ENCODE results near the gene MSX1.

Gene MSX1

DNA sequence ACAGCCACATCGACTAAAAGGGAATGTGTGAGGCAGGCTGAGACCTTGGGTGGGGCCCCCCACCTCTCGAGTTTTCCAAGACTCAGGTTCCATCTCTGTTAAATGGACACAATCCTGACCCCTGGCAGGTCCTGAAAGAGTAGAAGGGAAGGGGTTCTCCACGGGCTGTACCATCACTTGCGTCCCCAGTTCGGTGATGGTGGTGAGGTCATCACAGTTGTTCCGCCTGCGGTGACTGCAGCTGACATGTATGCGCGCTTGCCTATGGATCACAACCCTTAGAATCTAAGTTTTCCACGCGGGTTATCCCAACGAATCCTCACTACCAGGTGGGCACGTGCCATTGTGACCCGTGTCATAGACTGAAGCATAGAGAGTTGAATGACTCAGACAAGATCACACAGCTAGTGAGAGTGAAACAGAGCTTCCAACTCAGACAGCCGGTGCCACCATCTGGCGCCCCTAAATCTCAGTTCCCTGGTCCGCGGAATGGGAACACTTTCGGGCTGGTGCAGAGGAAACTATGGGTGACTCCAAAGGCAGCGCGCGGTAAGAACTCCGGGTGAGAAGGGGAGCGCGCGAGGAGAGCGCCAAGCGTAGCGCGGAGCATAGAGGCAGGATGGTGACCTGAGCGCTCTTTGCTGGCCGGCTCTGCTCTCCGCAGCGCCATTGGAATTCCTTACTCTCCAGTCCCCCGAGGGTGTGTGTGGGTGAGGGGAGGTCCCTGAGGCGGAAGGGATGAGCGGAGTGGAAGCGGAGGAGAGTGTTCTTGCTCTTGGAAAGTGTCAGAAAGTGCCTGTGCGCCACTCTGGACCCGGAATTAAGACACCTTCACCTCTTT, 10.5 kb downstream of the MSX1 start:
- DNase-seq (ENCODE audit: low read depth) = no peak

GRCh38 chr4:4870576-4871241, 11.2 kb downstream of the MSX1 start:
- no peak for DNase-seq (ENCODE audit: low read depth)

DNA sequence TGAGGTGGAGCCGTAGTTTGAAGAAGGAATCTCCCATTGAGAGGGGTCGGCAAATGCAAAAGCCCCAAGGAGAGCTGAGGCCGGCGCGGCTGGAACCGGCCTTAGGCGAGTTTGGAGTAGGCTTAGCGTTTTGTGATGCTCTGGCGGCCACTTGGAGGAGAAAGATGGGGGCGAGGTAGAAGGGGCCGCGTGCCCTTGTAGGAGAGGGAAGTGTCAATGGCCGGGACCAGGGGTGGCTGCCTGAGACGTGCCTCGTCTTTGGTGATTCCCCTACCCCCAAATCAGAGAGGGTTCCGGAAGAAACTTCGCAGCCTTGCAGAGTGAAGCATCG, 11.7 kb downstream of the MSX1 start:
- no peak for DNase-seq (ENCODE audit: low read depth)

DNA sequence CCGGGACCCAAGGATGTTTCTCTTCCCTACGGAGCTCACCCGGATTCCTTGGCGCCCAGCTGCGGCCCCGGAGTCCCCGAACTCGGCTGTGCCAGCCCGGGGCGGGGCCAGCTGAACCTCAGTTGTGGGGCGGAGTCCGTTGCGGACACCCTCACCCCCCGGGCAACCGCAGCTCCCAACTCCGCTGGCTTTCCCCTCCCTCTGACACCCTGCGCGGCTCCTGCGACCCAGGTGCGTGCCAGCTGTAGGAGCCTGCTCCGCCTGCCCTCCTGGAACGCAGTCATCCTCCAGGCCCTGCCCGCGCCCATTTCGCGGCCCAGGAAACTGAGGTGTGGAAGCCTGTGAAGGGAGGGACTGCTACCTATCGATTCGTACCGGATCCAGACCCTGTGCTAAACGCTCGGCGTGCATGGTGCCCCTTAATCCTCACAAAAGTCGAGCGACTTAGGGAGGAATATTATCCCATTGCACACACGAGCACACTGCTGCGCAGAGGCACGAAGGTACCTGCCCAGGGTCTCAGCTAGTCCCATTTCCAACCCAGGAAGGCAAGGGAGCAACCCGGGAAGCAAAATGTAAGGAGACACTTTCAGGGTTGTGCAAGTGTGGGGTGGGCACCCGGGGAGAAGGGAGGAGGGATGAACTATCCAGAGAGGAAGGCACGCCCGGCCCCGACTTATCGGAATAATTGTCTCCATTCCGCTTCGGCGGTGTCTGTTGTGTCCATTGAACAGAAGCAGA, 12.3 kb downstream of the MSX1 start:
- DNase-seq (ENCODE audit: low read depth) = no peak

- DNase-seq (ENCODE audit: low read depth) = no peak
These were observed 12.9 kb downstream of the MSX1 start for GRCh38 chr4:4872314-4872903.

GRCh38 chr4:4873203-4873602, 13.7 kb downstream of the MSX1 start:
- DNase-seq (ENCODE audit: low read depth) = no peak

- DNase-seq (ENCODE audit: low read depth) = no peak
These were observed 14.8 kb downstream of the MSX1 start for GRCh38 chr4:4874254-4874653.

DNA sequence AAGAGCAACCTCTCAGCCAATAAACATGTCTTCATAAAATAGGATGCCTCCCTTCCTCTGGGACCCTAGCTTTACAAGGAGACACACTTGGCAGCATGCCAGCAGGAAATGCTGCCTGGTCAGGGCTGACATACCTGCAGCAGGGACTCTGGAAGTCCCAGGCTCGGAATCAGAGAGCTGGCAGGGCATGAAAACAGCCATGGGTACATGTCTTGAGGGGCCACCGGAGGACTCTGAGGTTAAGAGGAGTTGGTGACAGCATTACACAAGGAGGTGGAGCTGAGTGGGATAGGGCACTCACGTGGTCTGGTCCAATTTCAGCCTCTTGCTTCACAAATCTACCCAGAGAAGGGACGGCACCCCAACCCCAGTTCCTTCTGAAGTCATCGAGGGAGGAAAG, 15.7 kb downstream of the MSX1 start:
- DNase-seq (ENCODE audit: low read depth) = no peak

GRCh38 chr4:4875611-4876010, 16.1 kb downstream of the MSX1 start:
- no peak for DNase-seq (ENCODE audit: low read depth)

DNA sequence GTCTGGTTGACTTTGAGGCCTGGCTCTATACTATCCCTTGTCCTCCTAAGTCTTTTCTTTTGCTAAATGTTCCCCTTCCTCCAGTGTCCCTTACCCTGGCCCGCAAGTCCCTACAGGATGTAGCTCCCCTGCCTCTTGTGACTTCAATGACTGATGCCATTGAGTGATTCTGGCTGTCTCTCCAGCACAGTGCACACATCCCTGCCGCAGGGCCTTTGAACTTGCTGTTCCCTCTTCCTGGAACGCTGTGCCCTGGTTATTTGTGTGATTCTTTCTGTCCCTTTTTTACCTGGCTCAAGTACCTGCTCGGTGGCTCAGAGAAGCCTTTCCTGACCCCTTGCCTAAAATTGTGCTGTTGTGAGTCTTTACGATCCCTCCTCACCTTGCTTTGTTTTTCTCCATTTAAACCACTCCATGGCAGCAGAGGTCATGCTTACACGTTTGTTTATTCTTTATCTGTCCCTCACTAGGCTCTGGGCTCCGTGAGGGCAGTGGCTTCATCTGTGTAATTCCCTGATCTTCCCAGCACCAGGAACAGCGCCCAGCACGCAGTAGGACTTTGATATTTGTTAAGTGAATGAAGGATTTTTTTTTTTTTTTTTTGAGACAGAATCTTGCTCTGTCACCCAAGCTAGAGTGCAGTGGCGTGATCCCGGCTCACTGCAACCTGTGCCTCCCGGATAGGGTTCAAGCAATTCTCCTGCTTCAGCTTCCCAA, 17.6 kb downstream of the MSX1 start:
- DNase-seq (ENCODE audit: low read depth) = no peak

GRCh38 chr4:4880492-4880891, 21.0 kb downstream of the MSX1 start:
- DNase-seq (ENCODE audit: low read depth) = no peak

DNA sequence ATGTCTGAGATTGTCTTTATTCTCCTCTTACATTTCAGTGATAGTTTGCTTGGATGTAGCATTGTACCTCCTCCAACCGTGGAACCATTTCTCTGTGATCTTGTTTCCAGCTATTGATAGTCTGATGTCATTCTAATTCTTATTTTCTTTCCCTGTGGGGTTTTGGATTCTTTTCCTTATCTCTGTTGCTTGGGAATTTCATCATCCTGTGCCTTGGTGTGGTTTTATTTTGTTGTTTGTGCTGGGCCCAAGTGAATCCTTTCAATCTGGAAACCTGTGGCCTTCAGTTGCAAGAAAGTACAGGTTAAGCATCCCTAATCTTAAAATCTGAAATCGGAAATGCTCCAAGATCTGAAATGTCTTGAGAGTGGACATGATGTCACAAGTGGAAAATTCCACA, 22.0 kb downstream of the MSX1 start:
- DNase-seq (ENCODE audit: low read depth) = no peak

- DNase-seq (ENCODE audit: low read depth) = no peak
These were observed 25.1 kb downstream of the MSX1 start for GRCh38 chr4:4884611-4885010.

GRCh38 chr4:4887426-4887825, 28.0 kb downstream of the MSX1 start:
- no peak for DNase-seq (ENCODE audit: low read depth)

GRCh38 chr4:4888695-4889094, 29.2 kb downstream of the MSX1 start:
- no peak for DNase-seq (ENCODE audit: low read depth)

DNA sequence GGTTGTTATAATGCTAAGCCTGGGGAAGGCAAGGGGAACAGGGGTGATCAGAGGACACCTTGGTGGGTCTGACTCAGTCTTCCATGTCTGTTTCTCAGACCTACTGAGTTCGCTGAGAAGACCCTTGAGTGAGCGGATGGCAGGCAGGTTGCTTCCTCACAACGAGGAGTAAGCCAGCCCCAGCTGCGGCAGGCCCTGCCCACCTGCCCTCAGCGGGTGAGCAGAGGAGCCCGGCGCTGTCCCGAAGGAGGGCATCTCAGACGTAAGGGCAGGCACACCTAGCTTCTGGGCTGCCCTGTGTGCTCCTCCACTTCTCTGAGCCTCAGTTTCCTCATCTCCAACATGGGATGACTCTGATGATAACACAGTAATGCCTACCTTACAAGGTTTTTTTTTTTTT, 30.3 kb downstream of the MSX1 start:
- no peak for DNase-seq (ENCODE audit: low read depth)

DNA sequence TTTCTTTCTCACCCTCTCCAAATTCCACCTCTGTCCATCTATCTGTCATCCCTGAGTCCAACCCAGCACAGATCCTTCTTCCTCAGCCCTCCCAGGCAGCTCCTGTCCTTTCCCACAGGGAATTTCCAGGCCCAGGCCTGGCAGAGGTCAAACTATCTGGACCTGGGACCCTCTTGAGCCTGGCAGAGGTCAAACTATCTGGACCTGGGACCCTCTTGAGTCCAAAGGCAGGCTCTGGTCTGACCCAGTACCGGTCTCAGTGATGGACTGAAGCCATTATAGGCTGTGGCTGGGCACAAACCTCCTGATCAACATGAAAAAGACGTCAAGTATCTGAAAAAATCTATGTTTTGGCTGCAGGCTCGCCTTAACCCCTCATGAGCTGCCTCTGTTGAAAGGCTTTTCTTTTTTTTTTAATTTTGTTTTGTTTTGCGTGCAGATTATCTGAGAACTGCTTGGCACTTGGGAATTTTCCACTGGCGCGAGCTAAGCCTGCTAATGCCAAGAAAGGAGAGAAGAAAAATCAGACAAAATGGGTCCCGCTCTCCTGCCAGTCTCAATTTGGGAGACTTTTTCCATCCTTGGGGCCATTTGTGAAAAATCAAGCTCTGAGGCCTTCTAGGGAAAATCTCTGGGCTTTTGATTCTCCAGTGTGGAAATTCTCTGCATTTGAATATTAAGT, 31.2 kb downstream of the MSX1 start:
- DNase-seq (ENCODE audit: low read depth) = no peak

GRCh38 chr4:4893721-4894120, 34.3 kb downstream of the MSX1 start:
- DNase-seq (ENCODE audit: low read depth) = no peak

DNA sequence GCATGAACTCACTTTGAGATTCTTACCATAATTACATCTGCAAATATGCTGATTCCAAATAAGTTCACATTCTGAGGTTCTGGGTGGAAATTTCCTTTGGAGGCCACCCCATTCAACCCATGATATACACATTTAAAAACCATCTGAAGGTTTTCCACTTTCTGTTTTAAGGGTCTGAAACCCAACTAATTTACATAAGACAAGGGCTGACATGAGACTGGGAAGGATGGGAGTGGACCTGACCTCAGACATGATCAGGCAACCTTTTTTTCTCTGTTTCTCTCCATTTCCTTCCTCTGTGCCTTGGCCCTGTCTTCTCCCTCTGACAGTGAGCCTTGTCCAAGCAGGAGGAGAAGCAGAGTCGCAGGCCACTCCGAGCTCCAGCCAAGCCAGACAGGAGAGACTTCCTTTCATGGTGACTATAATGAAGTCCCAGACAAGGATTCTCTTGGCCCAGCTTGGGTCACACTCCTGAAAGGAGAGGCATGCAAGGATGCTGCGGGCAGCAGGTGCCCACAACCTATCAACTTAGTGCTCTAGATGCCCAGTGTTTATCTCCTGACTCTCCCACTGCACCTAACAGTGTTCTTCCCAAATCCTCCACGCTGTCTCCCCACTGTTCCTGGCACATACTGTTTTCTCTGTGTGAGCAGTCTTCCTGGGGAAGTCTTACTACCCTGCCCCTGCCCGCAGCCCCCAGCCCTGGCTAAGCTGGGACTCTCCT, 39.9 kb downstream of the MSX1 start:
- DNase-seq (ENCODE audit: low read depth) = no peak

DNA sequence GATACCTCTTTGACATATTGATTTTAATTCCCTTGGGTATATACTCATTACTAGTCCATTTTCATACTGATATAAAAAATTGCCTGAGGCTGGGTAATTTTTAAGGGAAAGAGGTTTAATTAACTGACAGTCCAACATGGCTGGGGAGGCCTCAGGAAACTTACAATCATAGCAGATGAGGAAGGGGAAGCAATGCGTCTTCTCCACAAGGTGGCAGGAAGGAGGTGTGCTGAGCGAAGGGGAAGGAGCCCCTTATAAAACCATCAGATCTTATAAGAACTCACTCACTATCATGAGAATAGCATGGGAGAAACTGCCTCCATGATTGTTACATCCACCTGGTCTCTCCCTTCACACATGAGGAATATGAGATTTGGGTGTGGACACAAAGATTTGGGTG, 42.4 kb downstream of the MSX1 start:
- no peak for DNase-seq (ENCODE audit: low read depth)

- DNase-seq (ENCODE audit: low read depth) = no peak
These were observed 52.7 kb downstream of the MSX1 start for GRCh38 chr4:4912155-4912554.
